ENCODE results near the gene MAPKAPK2. TPM values are rescaled to one million over a fixed set of nuclear protein-coding genes. Genes with fewer than 3 reads are reported as not detected.

The MAPKAPK2 gene
- total and polyA plus RNA-seq, 2 experiments from 2014 or later = 7.5 to 63.3 TPM

GRCh38 chr1:206690516-206690915 is 5.8 kb downstream of the MAPKAPK2 start:
- Histone ChIP-seq H2AFZ (no peak overlapping the region), H3K4me3 (no peak overlapping the region), H3K9ac (no peak overlapping the region), H3K9me2 (ENCODE audit: insufficient read depth) (no peaks in the 10 kb centered on the region), H3K4me2 (ENCODE audit: unreplicated experiment) (no peak overlapping the region), H3K27ac (no peak overlapping the region), H4K20me1 (ENCODE audit: insufficient read depth) (peaks cover 17% of the 10 kb centered on the region), H3F3A (ENCODE audit: insufficient read depth) (peaks cover 41% of the 10 kb centered on the region), H3K79me2 (ENCODE audit: insufficient read depth) (peaks cover 99% of the 10 kb centered on the region), H3K9me3 (ENCODE audit: low read depth) (no peaks in the 10 kb centered on the region), H3K36me3 (ENCODE audit: low read depth) (no peaks in the 10 kb centered on the region), H3K4me1 (ENCODE audit: insufficient read depth) (peaks cover 74% of the 10 kb centered on the region), H3K27me3 (replicated peaks; ENCODE audit: insufficient read depth) (no peaks in the 10 kb centered on the region)
- no peak for DNase-seq
- 58 to 61% methylated on average over 2 of the region's 2 CpGs for WGBS, 2 experiments (ENCODE audit: low coverage in 1 of 2, low lambda C conversion rate in 2 of 2, missing lambda C conversion rate in 2 of 2)
- TF ChIP-seq EZH2 (IDR thresholded peaks at IDR 0.05; ENCODE audit: insufficient read depth, poor library complexity, severe bottlenecking) (no peak), EZH2phosphoT487 (IDR thresholded peaks at IDR 0.05; ENCODE audit: insufficient read depth, low read depth) (no peak)
- in situ Hi-C loops (cut with MboI) = no loop called here

- peak; percentile 48 for DNase-seq
- whole genome bisulfite sequencing, 2 experiments (ENCODE audit: low coverage in 1 of 2, low lambda C conversion rate in 2 of 2, missing lambda C conversion rate in 2 of 2) = 77 to 79% methylated on average over 8 of the region's 8 CpGs
- no peak for TF ChIP-seq EZH2 (IDR thresholded peaks at IDR 0.05; ENCODE audit: insufficient read depth, poor library complexity, severe bottlenecking)
- TF ChIP-seq EZH2phosphoT487 (IDR thresholded peaks at IDR 0.05; ENCODE audit: insufficient read depth, low read depth) = no peak
- no peaks in the 10 kb centered on the region for H3K27me3 ChIP-seq (replicated peaks; ENCODE audit: insufficient read depth)
- peaks cover 74% of the 10 kb centered on the region for H3K4me1 ChIP-seq (ENCODE audit: insufficient read depth)
- H4K20me1 ChIP-seq (ENCODE audit: insufficient read depth) = peaks cover 17% of the 10 kb centered on the region
- H3K36me3 ChIP-seq (ENCODE audit: low read depth) = no peaks in the 10 kb centered on the region
- peaks cover 100% of the 10 kb centered on the region for H3K79me2 ChIP-seq (ENCODE audit: insufficient read depth)
- H3K27ac ChIP-seq = peak overlapping the region; percentile 95
- no peak overlapping the region for H3K4me2 ChIP-seq (ENCODE audit: unreplicated experiment)
- in situ Hi-C loops (cut with MboI) = no loop called here
- no peak overlapping the region for H3K9ac ChIP-seq
- H3K9me2 ChIP-seq (ENCODE audit: insufficient read depth) = no peaks in the 10 kb centered on the region
- peaks cover 31% of the 10 kb centered on the region for H3F3A ChIP-seq (ENCODE audit: insufficient read depth)
- H3K9me3 ChIP-seq (ENCODE audit: low read depth) = no peaks in the 10 kb centered on the region
- no peak overlapping the region for H3K4me3 ChIP-seq
- H2AFZ ChIP-seq = no peak overlapping the region
Observed at GRCh38 chr1:206691604-206692003, 6.9 kb downstream of the MAPKAPK2 start.

GRCh38 chr1:206693029-206693428 is 8.3 kb downstream of the MAPKAPK2 start:
- Histone ChIP-seq H3K4me3 (peak overlapping the region; percentile 32; the same call in 1 of the 2 replicates), H3K4me1 (ENCODE audit: insufficient read depth) (peaks cover 62% of the 10 kb centered on the region), H2AFZ (no peak overlapping the region), H3K9me3 (ENCODE audit: low read depth) (no peaks in the 10 kb centered on the region), H4K20me1 (ENCODE audit: insufficient read depth) (peaks cover 17% of the 10 kb centered on the region), H3K27me3 (replicated peaks; ENCODE audit: insufficient read depth) (no peaks in the 10 kb centered on the region), H3F3A (ENCODE audit: insufficient read depth) (peaks cover 17% of the 10 kb centered on the region), H3K9me2 (ENCODE audit: insufficient read depth) (no peaks in the 10 kb centered on the region), H3K4me2 (ENCODE audit: unreplicated experiment) (peak overlapping the region; percentile 72), H3K79me2 (ENCODE audit: insufficient read depth) (peaks cover 100% of the 10 kb centered on the region), H3K9ac (peak overlapping the region; percentile 82), H3K36me3 (ENCODE audit: low read depth) (no peaks in the 10 kb centered on the region), H3K27ac (peak overlapping the region; percentile 95)
- in situ Hi-C loops (cut with MboI) = no loop called here
- 53 to 55% methylated on average over 10 of the region's 10 CpGs for WGBS, 2 experiments (ENCODE audit: low coverage in 1 of 2, low lambda C conversion rate in 2 of 2, missing lambda C conversion rate in 2 of 2)
- DNase-seq = peak; percentile 91
- TF ChIP-seq EZH2 (IDR thresholded peaks at IDR 0.05; ENCODE audit: insufficient read depth, poor library complexity, severe bottlenecking) (no peak), EZH2phosphoT487 (IDR thresholded peaks at IDR 0.05; ENCODE audit: insufficient read depth, low read depth) (no peak)

GRCh38 chr1:206693592-206693991 is 8.9 kb downstream of the MAPKAPK2 start:
- Histone ChIP-seq H3K4me1 (ENCODE audit: insufficient read depth) (peaks cover 56% of the 10 kb centered on the region), H3K79me2 (ENCODE audit: insufficient read depth) (peaks cover 100% of the 10 kb centered on the region), H3K27me3 (replicated peaks; ENCODE audit: insufficient read depth) (no peaks in the 10 kb centered on the region), H3K36me3 (ENCODE audit: low read depth) (no peaks in the 10 kb centered on the region), H3K4me2 (ENCODE audit: unreplicated experiment) (peak overlapping the region; percentile 72), H3K9me2 (ENCODE audit: insufficient read depth) (no peaks in the 10 kb centered on the region), H3K27ac (peak overlapping the region; percentile 95), H3K4me3 (peak overlapping the region; percentile 32; the same call in 1 of the 2 replicates), H4K20me1 (ENCODE audit: insufficient read depth) (peaks cover 18% of the 10 kb centered on the region), H3F3A (ENCODE audit: insufficient read depth) (peaks cover 18% of the 10 kb centered on the region), H3K9ac (peak overlapping the region; percentile 82), H2AFZ (no peak overlapping the region), H3K9me3 (ENCODE audit: low read depth) (no peaks in the 10 kb centered on the region)
- TF ChIP-seq EZH2 (IDR thresholded peaks at IDR 0.05; ENCODE audit: insufficient read depth, poor library complexity, severe bottlenecking) = no peak
- TF ChIP-seq EZH2phosphoT487 (IDR thresholded peaks at IDR 0.05; ENCODE audit: insufficient read depth, low read depth) = no peak
- DNase-seq = peak; percentile 93
- WGBS, 2 experiments (ENCODE audit: low coverage in 1 of 2, low lambda C conversion rate in 2 of 2, missing lambda C conversion rate in 2 of 2) = 32% methylated on average over 7 of the region's 7 CpGs
- in situ Hi-C loops (cut with MboI) = no loop called here

Data from GM23248 (cell line).